ENCODE data around the gene BOC.

The BOC gene

GRCh38 chr3:113275583-113275928, 64.2 kb downstream of the BOC start:
- no peak for DNase-seq (ENCODE audit: low read depth)
- no peak overlapping the region for H3K4me3 ChIP-seq (replicated peaks; ENCODE audit: low read depth, low read length)
- no peak for TF ChIP-seq CTCF (IDR thresholded peaks at IDR 0.05; ENCODE audit: low read length, missing control alignments)

DNA sequence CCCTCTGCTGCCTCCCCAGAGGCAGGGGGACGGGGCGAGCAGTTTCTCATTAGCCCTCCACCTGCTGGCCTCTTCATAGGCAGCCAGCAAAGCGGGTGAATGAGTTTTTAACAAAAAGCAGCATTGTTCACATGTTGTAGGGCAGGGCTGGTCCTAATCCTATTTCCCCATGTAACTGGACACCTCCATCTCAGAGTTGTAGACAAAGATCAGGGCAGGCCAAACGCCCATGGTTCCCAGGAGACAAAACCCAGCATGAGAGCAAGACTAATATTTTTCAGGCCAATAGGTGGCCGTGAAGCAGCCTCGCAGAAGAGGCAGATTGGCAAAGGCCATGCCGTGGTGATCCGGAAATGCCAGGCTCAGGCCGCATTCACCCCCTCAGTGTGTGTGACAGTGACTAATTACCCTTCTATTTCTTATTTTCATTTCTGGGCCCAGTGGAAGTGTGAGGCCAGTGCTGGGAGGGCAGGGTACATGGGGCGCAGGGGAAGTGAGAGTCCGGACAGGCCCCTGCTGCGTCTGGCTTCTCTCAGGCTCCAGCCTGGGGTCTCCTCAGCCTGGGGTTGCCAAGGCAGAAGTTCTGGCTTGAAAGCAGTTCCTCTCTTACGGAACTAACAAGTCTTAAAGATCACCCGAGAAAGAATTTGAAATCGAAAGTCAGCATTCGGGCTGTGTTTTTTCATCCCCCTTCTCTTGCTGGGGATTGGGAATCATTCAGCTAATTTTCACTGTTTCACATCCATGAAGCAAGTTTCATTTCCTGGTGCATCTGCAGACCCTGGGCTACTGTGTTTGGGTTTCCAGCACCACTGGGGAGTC, 64.8 kb downstream of the BOC start:
- TF ChIP-seq CTCF (IDR thresholded peaks at IDR 0.05; ENCODE audit: low read length, missing control alignments): no peak
- peak overlapping the region; percentile 14 for H3K4me3 ChIP-seq (replicated peaks; ENCODE audit: low read depth, low read length)
- peak; percentile 49 for DNase-seq (ENCODE audit: low read depth)

GRCh38 chr3:113276751-113277080, 65.4 kb downstream of the BOC start:
- no peak for DNase-seq (ENCODE audit: low read depth)
- H3K4me3 ChIP-seq (replicated peaks; ENCODE audit: low read depth, low read length): peak overlapping the region; percentile 14
- TF ChIP-seq CTCF (IDR thresholded peaks at IDR 0.05; ENCODE audit: low read length, missing control alignments): no peak

DNA sequence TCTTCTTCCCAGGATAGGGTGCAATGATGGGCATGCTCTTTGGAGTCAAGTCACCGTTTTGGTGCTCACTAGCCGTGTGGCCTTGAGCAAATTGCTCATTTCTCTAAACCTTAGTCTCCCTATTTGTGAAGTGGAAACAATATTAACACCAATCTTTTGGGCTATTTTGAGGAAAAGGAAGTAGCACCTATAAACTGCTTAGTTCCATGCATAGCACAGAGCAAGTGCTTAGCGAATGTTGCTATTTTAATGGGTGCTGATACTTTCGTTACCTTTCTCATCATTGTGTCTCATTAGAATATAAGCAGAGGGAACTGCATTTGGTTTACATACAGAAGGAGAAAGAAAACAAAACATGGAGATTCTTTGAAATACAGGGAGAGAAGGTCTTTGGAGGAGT, 66.1 kb downstream of the BOC start:
- no peak for DNase-seq (ENCODE audit: low read depth)
- no peak overlapping the region for H3K4me3 ChIP-seq (replicated peaks; ENCODE audit: low read depth, low read length)
- no peak for TF ChIP-seq CTCF (IDR thresholded peaks at IDR 0.05; ENCODE audit: low read length, missing control alignments)

DNA sequence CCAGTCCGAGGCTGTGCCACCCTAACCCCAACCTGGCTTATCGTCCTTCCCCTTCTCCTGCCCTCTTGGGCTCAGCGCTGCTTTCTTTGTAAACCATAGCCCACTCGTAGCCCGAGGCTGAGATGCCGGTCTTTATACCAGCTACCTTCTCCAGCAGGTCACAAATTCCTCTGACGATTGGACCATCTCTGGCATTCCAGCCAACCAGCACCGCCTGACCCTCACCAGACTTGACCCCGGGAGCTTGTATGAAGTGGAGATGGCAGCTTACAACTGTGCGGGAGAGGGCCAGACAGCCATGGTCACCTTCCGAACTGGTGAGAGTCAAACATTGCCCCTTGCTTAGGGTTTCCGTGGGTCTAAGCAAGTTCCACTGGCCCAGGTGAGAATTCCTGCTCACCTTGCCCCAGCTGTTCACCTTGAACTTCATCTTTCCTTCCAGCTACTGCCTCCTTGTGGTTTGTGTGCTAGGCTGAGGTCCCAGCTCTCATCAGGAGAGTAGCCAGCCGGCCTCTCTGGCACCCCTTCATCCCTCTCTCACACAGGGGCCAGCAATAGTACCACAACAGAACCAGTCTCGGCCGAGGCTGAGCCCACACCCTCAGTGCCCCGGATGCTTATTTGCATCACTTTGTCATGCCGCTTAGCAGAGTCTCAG, 66.7 kb downstream of the BOC start:
- peak; percentile 6 for TF ChIP-seq CTCF (IDR thresholded peaks at IDR 0.05; ENCODE audit: low read length, missing control alignments)
- no peak for DNase-seq (ENCODE audit: low read depth)
- no peak overlapping the region for H3K4me3 ChIP-seq (replicated peaks; ENCODE audit: low read depth, low read length)

DNA sequence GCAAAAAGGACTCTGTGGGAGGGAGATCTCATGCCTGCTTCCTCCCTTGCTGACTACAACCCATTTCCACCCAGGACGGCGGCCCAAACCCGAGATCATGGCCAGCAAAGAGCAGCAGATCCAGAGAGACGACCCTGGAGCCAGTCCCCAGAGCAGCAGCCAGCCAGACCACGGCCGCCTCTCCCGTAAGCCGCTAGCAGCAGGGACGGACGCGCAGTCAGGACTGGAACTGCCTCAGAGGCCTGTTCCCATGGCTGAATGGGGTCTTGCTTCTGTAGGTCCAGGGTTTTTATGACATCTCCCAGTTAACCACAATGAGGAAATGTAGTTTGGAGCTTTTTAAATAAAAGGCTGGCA, 67.2 kb downstream of the BOC start:
- TF ChIP-seq CTCF (IDR thresholded peaks at IDR 0.05; ENCODE audit: low read length, missing control alignments): no peak
- H3K4me3 ChIP-seq (replicated peaks; ENCODE audit: low read depth, low read length): no peak overlapping the region
- no peak for DNase-seq (ENCODE audit: low read depth)

- H3K4me3 ChIP-seq (replicated peaks; ENCODE audit: low read depth, low read length): no peak overlapping the region
- no peak for DNase-seq (ENCODE audit: low read depth)
- no peak for TF ChIP-seq CTCF (IDR thresholded peaks at IDR 0.05; ENCODE audit: low read length, missing control alignments)
Measured at GRCh38 chr3:113279686-113280085, 68.3 kb downstream of the BOC start.

Measured in fibroblast of pulmonary artery (primary cell).